SK-N-MC (cell line): ENCODE results near the gene FRMD4A.

Experiments
- EZH2 ChIP-seq: fragments of 200-600 bp; sonication (generic); IDR thresholded peaks from one replicate; pipeline ENCODE4 v1.6.1; 2017; ENCODE audit warnings: antibody characterized with exemption
- POLR2AphosphoS5 ChIP-seq: IDR thresholded peaks from 2 replicates; pipeline ENCODE4 v1.6.1; 2012; ENCODE audit warnings: mild to moderate bottlenecking, low read depth, low read length, borderline replicate concordance

GRCh38 chr10:13704964-13705363 is 625.8 kb downstream of the FRMD4A start:
- TF ChIP-seq EZH2 (no peak), POLR2AphosphoS5 (no peak)
